ENCODE data around the gene CARS1.

Gene CARS1

DNA sequence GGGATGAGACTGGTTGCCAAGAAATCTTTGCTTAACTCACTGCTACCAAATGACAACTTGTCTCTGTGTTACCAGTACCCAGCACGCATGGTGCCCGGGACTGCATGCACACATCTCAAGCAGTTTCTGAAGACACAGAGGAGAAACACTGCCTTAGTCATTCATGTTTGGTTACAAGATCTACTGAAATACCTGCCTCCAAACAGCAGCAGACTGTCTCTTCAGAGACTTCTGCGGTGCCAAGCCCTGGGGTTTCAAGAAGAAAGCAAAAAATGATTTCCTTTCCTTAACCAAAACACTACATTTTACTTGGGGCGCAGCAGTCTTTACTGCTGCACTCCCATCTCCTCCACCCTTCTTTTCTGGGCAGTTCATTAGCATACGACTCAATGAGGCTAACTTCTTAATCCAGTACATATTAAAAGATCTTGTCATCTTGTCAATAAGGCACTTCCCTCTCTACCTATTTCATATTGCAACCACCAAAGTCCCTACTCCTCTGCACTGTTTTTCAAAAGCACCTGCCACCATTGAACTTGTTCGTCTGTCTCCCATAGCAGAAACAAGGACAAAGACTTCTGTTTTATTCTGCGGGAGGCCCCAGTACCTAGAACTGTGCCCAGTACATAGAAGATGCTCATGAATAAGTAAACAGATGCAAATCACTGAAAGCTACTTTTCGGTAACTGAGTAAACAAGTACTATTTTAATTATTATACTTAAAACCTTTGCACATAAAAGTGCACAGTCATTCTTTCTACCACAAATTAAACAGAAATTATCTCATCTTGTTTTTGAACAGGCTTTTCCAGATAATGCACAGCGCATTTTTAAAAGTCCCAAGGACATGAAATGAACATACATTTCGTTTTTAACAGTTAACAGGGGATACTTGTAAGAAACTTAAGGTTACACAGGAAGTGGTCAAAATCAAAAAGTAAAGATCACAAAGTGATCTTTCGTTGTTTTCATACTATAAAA is 69.1 kb downstream of the CARS1 start:
- Histone ChIP-seq H3K79me2 (ENCODE audit: insufficient read depth, low read length) (peaks cover 87% of the 10 kb centered on the region), H3K4me1 (ENCODE audit: insufficient read depth, low read length, poor library complexity, severe bottlenecking) (peaks cover 33% of the 10 kb centered on the region), H3K36me3 (ENCODE audit: insufficient read depth, low read length) (peaks cover 8% of the 10 kb centered on the region; the same call in 1 of the 2 replicates), H2AFZ (ENCODE audit: low read length) (no peak overlapping the region), H4K20me1 (ENCODE audit: insufficient read depth, low read length, poor library complexity, severe bottlenecking) (peaks cover 85% of the 10 kb centered on the region), H3K9ac (ENCODE audit: low read depth, low read length, poor library complexity, severe bottlenecking) (peak overlapping the region; percentile 98), H3K9me3 (ENCODE audit: insufficient read depth, low read depth, low read length) (no peaks in the 10 kb centered on the region), H3K4me2 (ENCODE audit: low read depth, low read length, poor library complexity, severe bottlenecking) (peak overlapping the region; percentile 81), H3K27me3 (ENCODE audit: insufficient read depth, low read length, poor library complexity, severe bottlenecking) (no peaks in the 10 kb centered on the region), H3F3A (ENCODE audit: low read depth) (peaks cover 4% of the 10 kb centered on the region; the same call in 1 of the 2 replicates), H3K4me3 (ENCODE audit: low read length, poor library complexity, severe bottlenecking) (peak overlapping the region; percentile 99), H3K9me2 (replicated peaks; ENCODE audit: low read depth, low read length) (no peaks in the 10 kb centered on the region)
- no peak for TF ChIP-seq EZH2phosphoT487 (IDR thresholded peaks at IDR 0.05; ENCODE audit: borderline replicate concordance)
- TF ChIP-seq, protein P1, sequence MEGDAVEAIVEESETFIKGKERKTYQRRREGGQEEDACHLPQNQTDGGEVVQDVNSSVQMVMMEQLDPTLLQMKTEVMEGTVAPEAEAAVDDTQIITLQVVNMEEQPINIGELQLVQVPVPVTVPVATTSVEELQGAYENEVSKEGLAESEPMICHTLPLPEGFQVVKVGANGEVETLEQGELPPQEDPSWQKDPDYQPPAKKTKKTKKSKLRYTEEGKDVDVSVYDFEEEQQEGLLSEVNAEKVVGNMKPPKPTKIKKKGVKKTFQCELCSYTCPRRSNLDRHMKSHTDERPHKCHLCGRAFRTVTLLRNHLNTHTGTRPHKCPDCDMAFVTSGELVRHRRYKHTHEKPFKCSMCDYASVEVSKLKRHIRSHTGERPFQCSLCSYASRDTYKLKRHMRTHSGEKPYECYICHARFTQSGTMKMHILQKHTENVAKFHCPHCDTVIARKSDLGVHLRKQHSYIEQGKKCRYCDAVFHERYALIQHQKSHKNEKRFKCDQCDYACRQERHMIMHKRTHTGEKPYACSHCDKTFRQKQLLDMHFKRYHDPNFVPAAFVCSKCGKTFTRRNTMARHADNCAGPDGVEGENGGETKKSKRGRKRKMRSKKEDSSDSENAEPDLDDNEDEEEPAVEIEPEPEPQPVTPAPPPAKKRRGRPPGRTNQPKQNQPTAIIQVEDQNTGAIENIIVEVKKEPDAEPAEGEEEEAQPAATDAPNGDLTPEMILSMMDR (conservative IDR thresholded peaks at IDR 0.05; ENCODE audit: low read length) = no peak

DNA sequence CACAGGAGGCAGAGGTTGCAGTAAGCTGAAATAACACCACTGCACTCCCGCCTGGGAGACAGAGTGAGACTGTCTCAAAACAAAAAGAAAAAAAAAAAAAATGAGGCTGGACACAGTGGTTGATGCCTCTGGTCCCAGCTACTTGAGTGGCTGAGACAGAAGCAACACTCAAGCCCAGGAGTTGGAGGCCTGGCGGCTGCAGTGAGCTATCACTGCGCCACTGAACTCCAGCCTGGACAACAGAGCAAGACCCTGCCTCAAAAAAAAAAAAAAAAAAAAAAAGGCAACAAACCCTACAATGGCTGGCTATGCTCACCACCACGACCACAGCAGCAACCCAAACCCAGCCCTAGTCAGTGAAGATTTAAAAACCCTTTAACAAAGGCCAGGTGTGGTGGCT is 73.3 kb downstream of the CARS1 start:
- Histone ChIP-seq H3K9ac (ENCODE audit: low read depth, low read length, poor library complexity, severe bottlenecking) (no peak overlapping the region), H3K4me2 (ENCODE audit: low read depth, low read length, poor library complexity, severe bottlenecking) (peak overlapping the region; percentile 17), H3K9me2 (replicated peaks; ENCODE audit: low read depth, low read length) (no peaks in the 10 kb centered on the region), H2AFZ (ENCODE audit: low read length) (no peak overlapping the region), H4K20me1 (ENCODE audit: insufficient read depth, low read length, poor library complexity, severe bottlenecking) (peaks cover 95% of the 10 kb centered on the region), H3K4me3 (ENCODE audit: low read length, poor library complexity, severe bottlenecking) (no peak overlapping the region), H3F3A (ENCODE audit: low read depth) (peaks cover 4% of the 10 kb centered on the region; the same call in 1 of the 2 replicates), H3K36me3 (ENCODE audit: insufficient read depth, low read length) (peaks cover 10% of the 10 kb centered on the region; the same call in 1 of the 2 replicates), H3K79me2 (ENCODE audit: insufficient read depth, low read length) (peaks cover 98% of the 10 kb centered on the region), H3K9me3 (ENCODE audit: insufficient read depth, low read depth, low read length) (no peaks in the 10 kb centered on the region), H3K4me1 (ENCODE audit: insufficient read depth, low read length, poor library complexity, severe bottlenecking) (peaks cover 11% of the 10 kb centered on the region), H3K27me3 (ENCODE audit: insufficient read depth, low read length, poor library complexity, severe bottlenecking) (no peaks in the 10 kb centered on the region)
- TF ChIP-seq, protein P1 (conservative IDR thresholded peaks at IDR 0.05; ENCODE audit: low read length) = no peak
- TF ChIP-seq EZH2phosphoT487 (IDR thresholded peaks at IDR 0.05; ENCODE audit: borderline replicate concordance) = no peak

DNA sequence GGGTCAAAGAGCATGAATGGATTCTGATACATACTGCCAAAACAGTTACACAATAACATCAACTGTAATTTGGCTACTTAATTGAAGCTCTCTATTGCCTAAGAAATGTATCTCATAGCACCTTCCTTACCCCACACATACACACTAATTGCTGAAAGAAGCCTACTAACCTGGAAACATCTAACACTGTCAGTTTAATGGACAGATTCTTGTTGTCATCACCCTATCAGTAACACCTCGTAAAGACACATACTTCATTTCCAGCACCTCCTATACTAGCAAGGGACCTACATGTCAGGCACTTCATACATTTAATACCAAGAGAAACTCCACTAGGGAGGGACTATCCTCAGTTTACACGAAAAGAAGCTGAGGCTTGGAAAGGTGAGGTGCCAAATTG is 75.0 kb downstream of the CARS1 start:
- Histone ChIP-seq H3K4me1 (ENCODE audit: insufficient read depth, low read length, poor library complexity, severe bottlenecking) (peaks cover 11% of the 10 kb centered on the region), H4K20me1 (ENCODE audit: insufficient read depth, low read length, poor library complexity, severe bottlenecking) (peaks cover 95% of the 10 kb centered on the region), H3K27me3 (ENCODE audit: insufficient read depth, low read length, poor library complexity, severe bottlenecking) (no peaks in the 10 kb centered on the region), H3K9me3 (ENCODE audit: insufficient read depth, low read depth, low read length) (no peaks in the 10 kb centered on the region), H2AFZ (ENCODE audit: low read length) (no peak overlapping the region), H3K79me2 (ENCODE audit: insufficient read depth, low read length) (peaks cover 98% of the 10 kb centered on the region), H3K36me3 (ENCODE audit: insufficient read depth, low read length) (peaks cover 27% of the 10 kb centered on the region; the same call in 1 of the 2 replicates), H3K9me2 (replicated peaks; ENCODE audit: low read depth, low read length) (no peaks in the 10 kb centered on the region), H3K4me2 (ENCODE audit: low read depth, low read length, poor library complexity, severe bottlenecking) (peak overlapping the region; percentile 29), H3F3A (ENCODE audit: low read depth) (no peaks in the 10 kb centered on the region), H3K4me3 (ENCODE audit: low read length, poor library complexity, severe bottlenecking) (no peak overlapping the region), H3K9ac (ENCODE audit: low read depth, low read length, poor library complexity, severe bottlenecking) (no peak overlapping the region)
- TF ChIP-seq EZH2phosphoT487 (IDR thresholded peaks at IDR 0.05; ENCODE audit: borderline replicate concordance) = no peak
- TF ChIP-seq, protein P1 (conservative IDR thresholded peaks at IDR 0.05; ENCODE audit: low read length) = no peak
